GM12878 (cell line): ENCODE measurements around the gene FANCC. TPM values are rescaled to one million over a fixed set of nuclear protein-coding genes. Genes with fewer than 3 reads are reported as not detected.

Source experiments
- ATAC-seq: fragments of 200-7000 bp; cut with Tn5 transposase; 3 replicates; pipeline ENCODE4 v1.9.1; 2020; ENCODE audit warnings: mild to moderate bottlenecking, moderate library complexity
- BruUV-seq: library from RNA; stranded (reverse); fragments of 400-500 nt; replicated peaks from 2 replicates; lab custom pipeline; 2021; lab: Mats Ljungman, UMichigan
- CTCF ChIA-PET: fragments of 300-600 bp; sonication (Branson Sonifier 250); formaldehyde crosslinking; extraction: SDS; loops from one replicate; lab custom pipeline; 2021; ENCODE audit warnings: inconsistent platforms; lab: Yijun Ruan, JAX
- POLR2A ChIA-PET: fragments of 350-600 bp; formaldehyde crosslinking; extraction: SDS; loops from one replicate; lab custom pipeline; 2021; ENCODE audit warnings: inconsistent platforms; lab: Charles Lee
- RAD21 ChIA-PET: fragments of 300-600 bp; sonication (Branson Sonifier 250); formaldehyde crosslinking; loops from one replicate; lab custom pipeline; 2023; ENCODE audit warnings: antibody characterized with exemption; ENCODE audit not compliant: unreplicated experiment; lab: Charles Lee
- SMC1A ChIA-PET: fragments of 300-600 bp; sonication (Branson Sonifier 250); formaldehyde crosslinking; loops from one replicate; lab custom pipeline; 2023; ENCODE audit not compliant: unreplicated experiment, uncharacterized antibody; lab: Charles Lee
- DNase-seq: peaks from one replicate; pipeline ENCODE4 v3.0.0-alpha.2; 2011; ENCODE audit warnings: low read depth, low spot score
- FAIRE-seq: peaks from 3 replicates; lab custom pipeline; 2011; peaks lifted over from hg19 to GRCh38; lab: Jason Lieb, UNC
- H2AFZ ChIP-seq: 2 replicates; pipeline ENCODE4 v1.6.0; 2011; ENCODE audit warnings: low read depth, low read length, control low read depth; ENCODE audit not compliant: control insufficient read depth
- H3K27ac ChIP-seq: 2 replicates; pipeline ENCODE4 v1.5.1; 2011; ENCODE audit warnings: control low read depth; ENCODE audit not compliant: control insufficient read depth, insufficient read depth
- H3K27me3 ChIP-seq, 2 experiments: replicated peaks in 1 of 2; 2 replicates each; pipeline versions ENCODE4 v1.6.0 to v1.6.1; 2011; ENCODE audit warnings: low read length in 1 of 2; ENCODE audit not compliant: control insufficient read depth in 2 of 2, insufficient read depth in 2 of 2
- H3K36me3 ChIP-seq, 2 experiments: 2 replicates each; pipeline ENCODE4 v1.5.1; 2011; ENCODE audit warnings: low read length in 1 of 2; ENCODE audit not compliant: control insufficient read depth in 2 of 2, insufficient read depth in 2 of 2
- H3K4me1 ChIP-seq: 2 replicates; pipeline ENCODE4 v1.6.1; 2011; ENCODE audit warnings: mild to moderate bottlenecking, low read length, moderate library complexity, mixed read lengths; ENCODE audit not compliant: control insufficient read depth, insufficient read depth
- H3K4me2 ChIP-seq: 2 replicates; pipeline ENCODE4 v1.6.0; 2011; ENCODE audit warnings: control low read depth; ENCODE audit not compliant: control insufficient read depth, insufficient read depth
- H3K4me3 ChIP-seq: fragments of 200-600 bp; sonication (generic); 2 replicates; pipeline ENCODE4 v1.5.1; 2016
- H3K79me2 ChIP-seq: 2 replicates; pipeline ENCODE4 v1.6.0; 2011; ENCODE audit warnings: low read length; ENCODE audit not compliant: control insufficient read depth, insufficient read depth
- H3K9ac ChIP-seq: 2 replicates; pipeline ENCODE4 v1.8.0; 2011; ENCODE audit warnings: low read length, control low read depth, mixed read lengths; ENCODE audit not compliant: control insufficient read depth, insufficient read depth
- H3K9me3 ChIP-seq: replicated peaks from 3 replicates; pipeline ENCODE4 v1.5.1; 2011; ENCODE audit warnings: mild to moderate bottlenecking, low read length; ENCODE audit not compliant: control insufficient read depth, insufficient read depth
- H4K20me1 ChIP-seq: 2 replicates; pipeline ENCODE4 v1.6.0; 2011; ENCODE audit not compliant: control insufficient read depth, insufficient read depth
- ESRRA ChIP-seq: IDR thresholded peaks from 2 replicates; pipeline ENCODE4 v1.6.1; 2012; ENCODE audit warnings: mild to moderate bottlenecking, low read length, improper control_type of control experiment
- FOXK2 ChIP-seq: fragments of 450-650 bp; IDR thresholded peaks from 2 replicates; pipeline ENCODE4 v1.6.1; 2017; ENCODE audit warnings: mild to moderate bottlenecking, moderate library complexity
- JUND ChIP-seq: IDR thresholded peaks from 2 replicates; pipeline ENCODE4 v1.6.1; 2012; ENCODE audit warnings: low read depth, mild to moderate bottlenecking, low read length, improper control_type of control experiment, moderate library complexity
- MLLT1 ChIP-seq: fragments of 450-650 bp; IDR thresholded peaks from 2 replicates; pipeline ENCODE4 v1.6.1; 2016; ENCODE audit warnings: mild to moderate bottlenecking
- MXI1 ChIP-seq: fragments of 150-350 bp; IDR thresholded peaks from 2 replicates; pipeline ENCODE4 v1.6.1; 2011; ENCODE audit warnings: low read depth, mild to moderate bottlenecking, inconsistent platforms, low read length, improper control_type of control experiment
- RELB ChIP-seq: fragments of 450-650 bp; IDR thresholded peaks from 2 replicates; pipeline ENCODE4 v1.6.1; 2017; ENCODE audit warnings: low read depth, mild to moderate bottlenecking, moderate library complexity
- RFX5 ChIP-seq: IDR thresholded peaks from 2 replicates; pipeline ENCODE4 v1.6.1; 2011; ENCODE audit warnings: low read depth, low read length, improper control_type of control experiment
- STAT3 ChIP-seq: IDR thresholded peaks from 2 replicates; pipeline ENCODE4 v1.6.1; 2011; ENCODE audit warnings: low read depth, low read length, improper control_type of control experiment
- TBL1XR1 ChIP-seq: IDR thresholded peaks from 2 replicates; pipeline ENCODE4 v1.6.1; 2012; ENCODE audit warnings: low read depth, low read length, improper control_type of control experiment
- TCF12 ChIP-seq: IDR thresholded peaks from 2 replicates; pipeline ENCODE4 v1.6.1; 2011; ENCODE audit warnings: low read depth, mild to moderate bottlenecking, low read length
- TCF3 ChIP-seq: IDR thresholded peaks from 2 replicates; pipeline ENCODE4 v1.6.1; 2012; ENCODE audit warnings: low read depth, mild to moderate bottlenecking, low read length, borderline replicate concordance; ENCODE audit not compliant: insufficient read depth
- WGBS: methylation state at CpG from one replicate; pipeline ENCODE4 v1.1.6; 2016; ENCODE audit warnings: low lambda C conversion rate; ENCODE audit not compliant: insufficient replicate concordance, insufficient coverage; ENCODE audit errors: missing lambda C conversion rate; 5-methylcytosine and 5-hydroxymethylcytosine counted together
- in situ Hi-C: fragments of 300-500 bp; cut with MboI; formaldehyde crosslinking; loops from 9 replicates; pipeline ENCODE4 v1.14.3; 2018; ENCODE audit warnings: mixed read lengths
- intact Hi-C: fragments of 100-400 bp; cut with micrococcal nuclease; formaldehyde crosslinking; loops from one replicate; pipeline ENCODE4 v1.14.2; 2022; ENCODE audit not compliant: unreplicated experiment
- polyA plus RNA-seq, 11 experiments: library from polyadenylated mRNA; depleted of rRNA in 4 of 11; unstranded in 6 of 11; stranded (reverse) in 5 of 11; fragments of >200 nt; fragmentation: Nextera tagmentation in 4 of 11; fragmentation: Illumina TruSeq in 1 of 11; extraction: Ambion mirVana in 4 of 11; extraction: Trizol in 1 of 11; gene quantifications; 1 replicate in 1 of 11; 2 replicates in 10 of 11; pipeline versions ENCODE4 v1.2.1 to v1.2.3, GENCODE V29; 2011 to 2016; ENCODE audit warnings: inconsistent platforms in 2 of 11, missing spikeins in 2 of 11, low read depth in 1 of 11
- total RNA-seq, 4 experiments: library from RNA; depleted of rRNA in 3 of 4; stranded (reverse); fragments of >200 nt in 3 of 4; fragmentation: Illumina TruSeq in 1 of 4; extraction: Trizol in 1 of 4; gene quantifications; 2 replicates each; pipeline versions ENCODE4 v1.2.1 to v1.2.3, GENCODE V29; 2013 to 2021
- TF ChIP-seq, protein P1 (sequence below): fragments of 150-350 bp; IDR thresholded peaks from 2 replicates; pipeline ENCODE4 v1.6.1; 2014; ENCODE audit warnings: mild to moderate bottlenecking, low read depth, low read length
- TF ChIP-seq, protein P2 (sequence below): fragments of 450-650 bp; IDR thresholded peaks from 2 replicates; pipeline ENCODE4 v1.6.1; 2017; ENCODE audit warnings: mild to moderate bottlenecking

Gene FANCC
- total and polyA plus RNA-seq, 10 of the 15 experiments (the other 5 are each of a cell fraction or from before 2014, with no cell fraction given), result 1.2 to 16.8 (median 10.5) TPM

- peak; percentile 62; the same call in 1 of the 2 replicates for TF ChIP-seq MLLT1
- TF ChIP-seq RFX5, result no peak
- TF ChIP-seq JUND, result no peak
- no peak for TF ChIP-seq TBL1XR1
- TF ChIP-seq STAT3, result no peak
- TF ChIP-seq, protein P1, sequence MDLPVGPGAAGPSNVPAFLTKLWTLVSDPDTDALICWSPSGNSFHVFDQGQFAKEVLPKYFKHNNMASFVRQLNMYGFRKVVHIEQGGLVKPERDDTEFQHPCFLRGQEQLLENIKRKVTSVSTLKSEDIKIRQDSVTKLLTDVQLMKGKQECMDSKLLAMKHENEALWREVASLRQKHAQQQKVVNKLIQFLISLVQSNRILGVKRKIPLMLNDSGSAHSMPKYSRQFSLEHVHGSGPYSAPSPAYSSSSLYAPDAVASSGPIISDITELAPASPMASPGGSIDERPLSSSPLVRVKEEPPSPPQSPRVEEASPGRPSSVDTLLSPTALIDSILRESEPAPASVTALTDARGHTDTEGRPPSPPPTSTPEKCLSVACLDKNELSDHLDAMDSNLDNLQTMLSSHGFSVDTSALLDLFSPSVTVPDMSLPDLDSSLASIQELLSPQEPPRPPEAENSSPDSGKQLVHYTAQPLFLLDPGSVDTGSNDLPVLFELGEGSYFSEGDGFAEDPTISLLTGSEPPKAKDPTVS, result no peak
- no peak for TF ChIP-seq TCF12
- no peak for TF ChIP-seq ESRRA
Measured at GRCh38 chr9:95157481-95158151, 159.9 kb downstream of the FANCC start (continued).

- Histone ChIP-seq H3K4me2 (no peak overlapping the region), H3K9me3 (no peaks in the 10 kb centered on the region), H3K9ac (no peak overlapping the region), H2AFZ (no peak overlapping the region), H3K27me3 (no peaks in the 10 kb centered on the region), H3K4me1 (peaks cover 8% of the 10 kb centered on the region), H3K79me2 (no peaks in the 10 kb centered on the region), H3K4me3 (no peak overlapping the region), H3K27ac (no peak overlapping the region), H3K36me3 (no peaks in the 10 kb centered on the region), H4K20me1 (no peaks in the 10 kb centered on the region)
- ChIA-PET POLR2A (no interaction called here), CTCF (interaction anchor here (1.4 to 6.1 kb wide), 5 partner anchors 12 to 487 kb away, joined by 5 to 46 read pairs (median 8); no protein-coding TSS in a partner anchor), SMC1A (interaction anchor here (1.6 kb wide), 1 partner anchor 12 kb away, joined by 10 read pairs; no protein-coding TSS in a partner anchor), RAD21 (interaction anchor here (0.9 to 2.5 kb wide), 2 partner anchors 12 to 25 kb away, joined by 3 to 9 read pairs; no protein-coding TSS in a partner anchor)
- FAIRE-seq (no peak), ATAC-seq (no peak), DNase-seq (no peak)
- no TSS peak for BruUV-seq
- in situ Hi-C loops (no loop called here), intact Hi-C loops (no loop called here)
- WGBS, result 98% methylated on average over 2 of the region's 2 CpGs
- TF ChIP-seq MLLT1 (no peak), RELB (no peak), MXI1 (no peak), FOXK2 (no peak), TCF3 (no peak)
- TF ChIP-seq, protein P2, sequence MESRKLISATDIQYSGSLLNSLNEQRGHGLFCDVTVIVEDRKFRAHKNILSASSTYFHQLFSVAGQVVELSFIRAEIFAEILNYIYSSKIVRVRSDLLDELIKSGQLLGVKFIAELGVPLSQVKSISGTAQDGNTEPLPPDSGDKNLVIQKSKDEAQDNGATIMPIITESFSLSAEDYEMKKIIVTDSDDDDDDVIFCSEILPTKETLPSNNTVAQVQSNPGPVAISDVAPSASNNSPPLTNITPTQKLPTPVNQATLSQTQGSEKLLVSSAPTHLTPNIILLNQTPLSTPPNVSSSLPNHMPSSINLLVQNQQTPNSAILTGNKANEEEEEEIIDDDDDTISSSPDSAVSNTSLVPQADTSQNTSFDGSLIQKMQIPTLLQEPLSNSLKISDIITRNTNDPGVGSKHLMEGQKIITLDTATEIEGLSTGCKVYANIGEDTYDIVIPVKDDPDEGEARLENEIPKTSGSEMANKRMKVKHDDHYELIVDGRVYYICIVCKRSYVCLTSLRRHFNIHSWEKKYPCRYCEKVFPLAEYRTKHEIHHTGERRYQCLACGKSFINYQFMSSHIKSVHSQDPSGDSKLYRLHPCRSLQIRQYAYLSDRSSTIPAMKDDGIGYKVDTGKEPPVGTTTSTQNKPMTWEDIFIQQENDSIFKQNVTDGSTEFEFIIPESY, result no peak
Measured at GRCh38 chr9:95156074-95156473, 161.4 kb downstream of the FANCC start.
